ENCODE data around the gene HSPH1.
"Not testable (repeated sequence)": the region's sequence is repeated elsewhere in the genome, so short reads cannot be mapped to it uniquely, and the experiment has no call there.

DNA sequence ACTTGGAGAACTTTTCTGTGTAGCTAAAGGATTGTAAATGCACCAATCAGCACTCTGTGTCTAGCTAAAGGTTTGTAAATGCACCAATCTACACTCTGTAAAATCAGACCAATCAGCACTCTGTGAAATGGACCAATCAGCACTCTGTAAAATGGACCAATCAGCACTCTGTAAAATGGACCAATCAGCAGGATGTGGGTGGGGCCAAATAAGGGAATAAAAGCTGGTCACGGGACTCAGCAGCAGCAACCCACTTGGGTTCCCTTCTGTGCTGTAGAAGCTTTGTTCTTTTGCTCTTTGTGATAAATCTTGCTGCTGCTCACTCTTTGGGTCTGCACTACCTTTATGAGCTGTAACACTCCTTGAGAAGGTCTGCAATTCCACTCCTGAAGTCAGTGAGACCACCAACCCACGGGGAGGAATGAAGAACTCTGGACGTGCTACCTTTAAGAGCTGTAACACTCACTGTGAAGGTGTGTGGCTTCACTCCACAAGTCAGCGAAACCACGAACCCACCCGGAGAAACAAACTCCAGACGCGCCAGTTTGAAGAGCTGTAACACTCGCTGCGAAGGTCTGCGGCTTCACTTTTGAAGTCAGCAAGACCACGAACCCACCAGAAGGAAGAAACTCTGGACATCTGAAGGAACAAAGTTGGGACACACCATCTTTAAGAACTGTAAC lies 16.2 kb upstream of the HSPH1 start:
- TF ChIP-seq, protein P1, sequence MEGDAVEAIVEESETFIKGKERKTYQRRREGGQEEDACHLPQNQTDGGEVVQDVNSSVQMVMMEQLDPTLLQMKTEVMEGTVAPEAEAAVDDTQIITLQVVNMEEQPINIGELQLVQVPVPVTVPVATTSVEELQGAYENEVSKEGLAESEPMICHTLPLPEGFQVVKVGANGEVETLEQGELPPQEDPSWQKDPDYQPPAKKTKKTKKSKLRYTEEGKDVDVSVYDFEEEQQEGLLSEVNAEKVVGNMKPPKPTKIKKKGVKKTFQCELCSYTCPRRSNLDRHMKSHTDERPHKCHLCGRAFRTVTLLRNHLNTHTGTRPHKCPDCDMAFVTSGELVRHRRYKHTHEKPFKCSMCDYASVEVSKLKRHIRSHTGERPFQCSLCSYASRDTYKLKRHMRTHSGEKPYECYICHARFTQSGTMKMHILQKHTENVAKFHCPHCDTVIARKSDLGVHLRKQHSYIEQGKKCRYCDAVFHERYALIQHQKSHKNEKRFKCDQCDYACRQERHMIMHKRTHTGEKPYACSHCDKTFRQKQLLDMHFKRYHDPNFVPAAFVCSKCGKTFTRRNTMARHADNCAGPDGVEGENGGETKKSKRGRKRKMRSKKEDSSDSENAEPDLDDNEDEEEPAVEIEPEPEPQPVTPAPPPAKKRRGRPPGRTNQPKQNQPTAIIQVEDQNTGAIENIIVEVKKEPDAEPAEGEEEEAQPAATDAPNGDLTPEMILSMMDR (IDR thresholded peaks at IDR 0.05; ENCODE audit: low read depth, low read length) = not testable (repeated sequence)
- not testable (repeated sequence) for TF ChIP-seq EZH2phosphoT487 (IDR thresholded peaks at IDR 0.05; ENCODE audit: low read depth)

Data from OCI-LY3 (cell line).